ENCODE results near the gene CHAF1B.
"Not testable (repeated sequence)": the region's sequence is repeated elsewhere in the genome, so short reads cannot be mapped to it uniquely, and the experiment has no call there.

Gene CHAF1B

DNA sequence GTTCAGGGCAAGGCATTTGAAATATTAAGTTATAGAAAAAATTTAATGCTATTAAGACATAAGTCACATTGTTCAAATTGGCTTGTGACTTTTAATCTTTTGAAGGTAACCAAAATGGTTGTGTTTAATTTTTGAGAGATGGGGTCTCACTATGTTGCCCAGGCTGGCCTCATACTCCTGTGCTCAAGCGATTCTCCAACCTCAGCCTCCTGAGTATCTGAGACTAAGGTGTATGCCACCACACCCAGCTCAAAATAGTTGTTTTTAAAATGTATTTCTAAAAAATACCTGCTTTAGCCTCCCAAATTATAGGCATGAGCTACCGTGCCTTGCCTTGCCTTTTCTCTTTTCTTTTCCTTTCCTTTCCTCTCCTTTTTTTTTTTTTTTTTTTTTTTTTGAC lies 26.0 kb upstream of the CHAF1B start:
- no peak overlapping the region for H3K9ac ChIP-seq (ENCODE audit: low read length)
- H3K27me3 ChIP-seq (ENCODE audit: control insufficient read depth in 1 of 2, insufficient read depth in 2 of 2, low read length in 2 of 2), result no peaks in the 10 kb centered on the region
- H3K4me3 ChIP-seq (ENCODE audit: low read depth in 1 of 2, low read length in 2 of 2), result no peak overlapping the region
- H3K4me1 ChIP-seq (ENCODE audit: insufficient read depth, low read length), result no peaks in the 10 kb centered on the region
- peaks cover 71% of the 10 kb centered on the region for H3K36me3 ChIP-seq (ENCODE audit: insufficient read depth, low read length)
- H3K27ac ChIP-seq (ENCODE audit: low read depth, low read length), result no peak overlapping the region
- no peaks in the 10 kb centered on the region for H3K9me3 ChIP-seq (ENCODE audit: low read length)

DNA sequence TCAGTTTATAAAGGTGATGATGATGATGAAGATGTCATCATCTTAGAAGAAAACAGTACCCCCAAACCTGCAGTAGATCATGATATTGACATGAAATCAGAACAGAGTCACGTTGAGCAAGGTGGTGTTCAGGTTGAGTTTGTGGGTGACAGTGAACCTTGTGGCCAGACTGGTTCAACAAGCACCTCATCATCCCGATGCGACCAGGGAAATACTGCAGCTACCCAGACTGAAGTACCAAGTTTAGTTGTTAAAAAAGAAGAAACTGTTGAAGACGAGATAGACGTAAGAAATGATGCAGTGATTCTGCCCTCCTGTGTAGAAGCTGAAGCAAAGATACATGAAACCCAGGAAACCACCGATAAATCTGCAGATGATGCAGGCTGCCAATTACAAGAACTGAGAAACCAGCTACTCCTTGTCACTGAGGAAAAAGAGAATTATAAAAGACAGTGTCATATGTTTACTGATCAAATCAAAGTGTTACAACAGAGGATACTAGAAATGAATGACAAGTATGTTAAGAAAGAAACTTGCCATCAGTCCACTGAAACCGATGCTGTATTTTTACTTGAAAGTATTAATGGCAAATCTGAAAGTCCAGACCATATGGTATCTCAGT lies 16.0 kb upstream of the CHAF1B start:
- Histone ChIP-seq H3K4me1 (ENCODE audit: insufficient read depth, low read length) (no peaks in the 10 kb centered on the region), H3K36me3 (ENCODE audit: insufficient read depth, low read length) (peaks cover 80% of the 10 kb centered on the region), H3K27ac (ENCODE audit: low read depth, low read length) (no peak overlapping the region), H3K4me3 (ENCODE audit: low read depth in 1 of 2, low read length in 2 of 2) (no peak overlapping the region), H3K9ac (ENCODE audit: low read length) (no peak overlapping the region), H3K27me3 (ENCODE audit: control insufficient read depth in 1 of 2, insufficient read depth in 2 of 2, low read length in 2 of 2) (no peaks in the 10 kb centered on the region), H3K9me3 (ENCODE audit: low read length) (no peaks in the 10 kb centered on the region)

- Histone ChIP-seq H3K4me1 (ENCODE audit: insufficient read depth, low read length) (no peaks in the 10 kb centered on the region), H3K9ac (ENCODE audit: low read length) (no peak overlapping the region), H3K27me3 (ENCODE audit: control insufficient read depth in 1 of 2, insufficient read depth in 2 of 2, low read length in 2 of 2) (no peaks in the 10 kb centered on the region), H3K27ac (ENCODE audit: low read depth, low read length) (no peak overlapping the region), H3K36me3 (ENCODE audit: insufficient read depth, low read length) (peaks cover 36% of the 10 kb centered on the region), H3K4me3 (ENCODE audit: low read depth in 1 of 2, low read length in 2 of 2) (no peak overlapping the region), H3K9me3 (ENCODE audit: low read length) (no peaks in the 10 kb centered on the region)
Measured at GRCh38 chr21:36375994-36376393, 9.2 kb upstream of the CHAF1B start.

GRCh38 chr21:36377391-36377842 lies 7.8 kb upstream of the CHAF1B start:
- H3K27ac ChIP-seq (ENCODE audit: low read depth, low read length), result no peak overlapping the region
- no peak overlapping the region for H3K4me3 ChIP-seq (ENCODE audit: low read depth in 1 of 2, low read length in 2 of 2)
- H3K9ac ChIP-seq (ENCODE audit: low read length), result no peak overlapping the region
- H3K9me3 ChIP-seq (ENCODE audit: low read length), result no peaks in the 10 kb centered on the region
- no peaks in the 10 kb centered on the region for H3K4me1 ChIP-seq (ENCODE audit: insufficient read depth, low read length)
- peaks cover 22% of the 10 kb centered on the region for H3K36me3 ChIP-seq (ENCODE audit: insufficient read depth, low read length)
- H3K27me3 ChIP-seq (ENCODE audit: control insufficient read depth in 1 of 2, insufficient read depth in 2 of 2, low read length in 2 of 2), result no peaks in the 10 kb centered on the region

GRCh38 chr21:36379251-36379650 lies 5.9 kb upstream of the CHAF1B start:
- H3K36me3 ChIP-seq (ENCODE audit: insufficient read depth, low read length), result peaks cover 17% of the 10 kb centered on the region
- no peaks in the 10 kb centered on the region for H3K9me3 ChIP-seq (ENCODE audit: low read length)
- H3K4me3 ChIP-seq (ENCODE audit: low read depth in 1 of 2, low read length in 2 of 2), result no peak overlapping the region
- no peak overlapping the region for H3K9ac ChIP-seq (ENCODE audit: low read length)
- no peaks in the 10 kb centered on the region for H3K4me1 ChIP-seq (ENCODE audit: insufficient read depth, low read length)
- H3K27ac ChIP-seq (ENCODE audit: low read depth, low read length), result no peak overlapping the region
- H3K27me3 ChIP-seq (ENCODE audit: control insufficient read depth in 1 of 2, insufficient read depth in 2 of 2, low read length in 2 of 2), result no peaks in the 10 kb centered on the region

DNA sequence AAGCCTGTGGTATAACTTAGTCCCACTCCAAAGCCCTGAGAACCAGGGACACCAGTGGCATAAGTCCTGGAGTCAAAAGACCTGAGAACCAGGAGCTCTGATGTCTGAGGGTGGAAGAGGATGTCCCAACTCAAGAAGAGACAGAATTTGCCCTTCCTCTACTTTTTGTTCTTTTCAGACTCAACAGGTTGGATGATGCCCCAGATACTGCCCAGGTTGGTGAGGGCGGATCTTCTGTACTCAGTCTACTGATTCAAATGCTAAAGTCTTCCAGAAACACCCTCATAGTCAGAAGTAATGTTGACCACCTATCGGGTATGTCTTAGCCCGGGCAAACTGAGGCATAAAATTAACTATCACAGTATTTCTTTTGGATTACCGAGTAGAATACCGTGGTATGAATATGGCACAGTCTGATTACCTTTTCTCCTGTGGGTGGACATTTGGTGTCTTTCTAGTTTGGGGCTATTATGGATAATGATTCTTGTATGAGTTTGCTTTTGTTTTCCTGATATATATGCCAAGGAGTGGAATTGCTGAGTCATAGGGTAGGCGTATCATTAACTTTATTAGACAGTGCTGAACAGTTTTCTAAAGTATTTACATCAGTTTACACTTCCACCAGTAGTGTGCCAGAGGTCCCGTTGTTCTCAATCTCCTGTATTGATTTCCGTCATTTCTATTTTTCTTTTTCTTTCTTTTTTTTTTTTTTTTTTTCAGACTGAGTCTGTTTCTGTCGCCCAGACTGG lies 3.2 kb upstream of the CHAF1B start:
- H3K27ac ChIP-seq (ENCODE audit: low read depth, low read length), result no peak overlapping the region
- H3K9ac ChIP-seq (ENCODE audit: low read length), result no peak overlapping the region

GRCh38 chr21:36382722-36383121 lies 2.5 kb upstream of the CHAF1B start:
- H3K4me1 ChIP-seq (ENCODE audit: insufficient read depth, low read length); H3K4me3 ChIP-seq (ENCODE audit: low read depth in 1 of 2, low read length in 2 of 2); H3K9ac ChIP-seq (ENCODE audit: low read length); H3K36me3 ChIP-seq (ENCODE audit: insufficient read depth, low read length); H3K27me3 ChIP-seq (ENCODE audit: control insufficient read depth in 1 of 2, insufficient read depth in 2 of 2, low read length in 2 of 2); H3K27ac ChIP-seq (ENCODE audit: low read depth, low read length); H3K9me3 ChIP-seq (ENCODE audit: low read length): not testable (repeated sequence)

More for the DNA sequence above, 3.2 kb upstream of the CHAF1B start:
- H3K4me3 ChIP-seq (ENCODE audit: low read depth in 1 of 2, low read length in 2 of 2), result no peak overlapping the region
- no peaks in the 10 kb centered on the region for H3K36me3 ChIP-seq (ENCODE audit: insufficient read depth, low read length)
- no peaks in the 10 kb centered on the region for H3K27me3 ChIP-seq (ENCODE audit: control insufficient read depth in 1 of 2, insufficient read depth in 2 of 2, low read length in 2 of 2)
- H3K9me3 ChIP-seq (ENCODE audit: low read length), result no peaks in the 10 kb centered on the region
- peaks cover 6% of the 10 kb centered on the region for H3K4me1 ChIP-seq (ENCODE audit: insufficient read depth, low read length)

- no peaks in the 10 kb centered on the region for H3K27me3 ChIP-seq (ENCODE audit: control insufficient read depth in 1 of 2, insufficient read depth in 2 of 2, low read length in 2 of 2)
- H3K9ac ChIP-seq (ENCODE audit: low read length), result no peak overlapping the region
- no peaks in the 10 kb centered on the region for H3K36me3 ChIP-seq (ENCODE audit: insufficient read depth, low read length)
- H3K27ac ChIP-seq (ENCODE audit: low read depth, low read length), result no peak overlapping the region
- H3K9me3 ChIP-seq (ENCODE audit: low read length), result no peaks in the 10 kb centered on the region
- H3K4me3 ChIP-seq (ENCODE audit: low read depth in 1 of 2, low read length in 2 of 2), result peak overlapping the region; percentile 58
- H3K4me1 ChIP-seq (ENCODE audit: insufficient read depth, low read length), result peaks cover 6% of the 10 kb centered on the region
Measured at GRCh38 chr21:36384885-36385232, 333 bp upstream of the CHAF1B start.

- Histone ChIP-seq H3K27me3 (ENCODE audit: control insufficient read depth in 1 of 2, insufficient read depth in 2 of 2, low read length in 2 of 2) (no peaks in the 10 kb centered on the region), H3K27ac (ENCODE audit: low read depth, low read length) (no peak overlapping the region), H3K9me3 (ENCODE audit: low read length) (no peaks in the 10 kb centered on the region), H3K4me3 (ENCODE audit: low read depth in 1 of 2, low read length in 2 of 2) (peak overlapping the region in 1 of 2 donors; percentile 58), H3K36me3 (ENCODE audit: insufficient read depth, low read length) (no peaks in the 10 kb centered on the region), H3K4me1 (ENCODE audit: insufficient read depth, low read length) (peaks cover 6% of the 10 kb centered on the region), H3K9ac (ENCODE audit: low read length) (no peak overlapping the region)
Measured at GRCh38 chr21:36386031-36386642, 945 bp downstream of the CHAF1B start.

DNA sequence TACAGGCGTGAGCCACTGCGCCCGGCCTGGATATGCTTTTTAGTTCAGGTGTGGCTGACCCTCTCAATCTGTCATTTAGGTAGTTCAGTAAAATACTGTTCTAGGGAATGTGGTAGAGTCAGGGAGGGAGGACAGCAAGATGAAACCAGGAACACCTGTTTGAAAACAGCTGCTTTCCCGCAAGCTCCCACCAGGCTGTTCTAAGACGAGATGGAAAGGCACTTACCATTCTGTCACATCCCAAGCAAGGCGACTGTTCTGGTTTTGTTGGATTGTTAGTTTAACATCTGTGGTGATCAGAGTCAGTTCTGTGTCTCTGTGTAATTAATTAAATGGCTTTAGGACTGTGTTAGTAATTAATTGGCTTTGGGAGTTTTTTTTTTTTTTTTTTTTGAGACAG lies 2.9 kb downstream of the CHAF1B start:
- Histone ChIP-seq H3K9ac (ENCODE audit: low read length) (no peak overlapping the region), H3K4me1 (ENCODE audit: insufficient read depth, low read length) (peaks cover 6% of the 10 kb centered on the region), H3K27me3 (ENCODE audit: control insufficient read depth in 1 of 2, insufficient read depth in 2 of 2, low read length in 2 of 2) (no peaks in the 10 kb centered on the region), H3K36me3 (ENCODE audit: insufficient read depth, low read length) (no peaks in the 10 kb centered on the region), H3K27ac (ENCODE audit: low read depth, low read length) (no peak overlapping the region), H3K4me3 (ENCODE audit: low read depth in 1 of 2, low read length in 2 of 2) (no peak overlapping the region), H3K9me3 (ENCODE audit: low read length) (no peaks in the 10 kb centered on the region)

- Histone ChIP-seq H3K27me3 (ENCODE audit: control insufficient read depth in 1 of 2, insufficient read depth in 2 of 2, low read length in 2 of 2) (no peaks in the 10 kb centered on the region), H3K9ac (ENCODE audit: low read length) (no peak overlapping the region), H3K4me1 (ENCODE audit: insufficient read depth, low read length) (peaks cover 6% of the 10 kb centered on the region), H3K36me3 (ENCODE audit: insufficient read depth, low read length) (no peaks in the 10 kb centered on the region), H3K4me3 (ENCODE audit: low read depth in 1 of 2, low read length in 2 of 2) (no peak overlapping the region), H3K9me3 (ENCODE audit: low read length) (no peaks in the 10 kb centered on the region), H3K27ac (ENCODE audit: low read depth, low read length) (no peak overlapping the region)
Measured at GRCh38 chr21:36388835-36389234, 3.6 kb downstream of the CHAF1B start.
